ENCODE results near the gene SHC4. TPM values are rescaled to one million over a fixed set of nuclear protein-coding genes. Genes with fewer than 3 reads are reported as not detected.

Gene SHC4
- total and polyA plus RNA-seq, 9 of the 15 experiments (the other 6 are each of a cell fraction or from before 2014, with no cell fraction given), result 0.43 to 1.2 (median 0.67) TPM

- FAIRE-seq (peak; percentile 78), ATAC-seq (peak; percentile 73), DNase-seq (ENCODE audit: extremely low read depth in 1 of 4, low spot score in 3 of 4) (peak in 1 of 4 experiments; percentile 45)
- H3K9me3 ChIP-seq (replicated peaks; ENCODE audit: control insufficient read depth, insufficient read depth, low read depth, low read length), result no peaks in the 10 kb centered on the region
- H3K36me3 ChIP-seq (ENCODE audit: control insufficient read depth, insufficient read depth, low read length), result no peaks in the 10 kb centered on the region
- intact Hi-C loops (cut with micrococcal nuclease) (no loop called here), in situ Hi-C loops (cut with MboI) (no loop called here)
- peak overlapping the region; percentile 94 for H2AFZ ChIP-seq (ENCODE audit: low read depth, low read length)
- peak overlapping the region; percentile 78 for H3K4me2 ChIP-seq (ENCODE audit: insufficient read depth, low read length)
- ChIA-PET CTCF (ENCODE audit: low intra/inter-chr PET ratio) (no interaction called here), POLR2A (interaction anchor here (0.9 to 3.2 kb wide), 5 partner anchors 10 to 76 kb away, joined by 3 to 15 read pairs (median 8); partner anchors contain the start of gene EID1)
- no peaks in the 10 kb centered on the region for H3K79me2 ChIP-seq (ENCODE audit: control insufficient read depth, insufficient read depth, low read length)
- no peaks in the 10 kb centered on the region for H4K20me1 ChIP-seq (replicated peaks; ENCODE audit: control insufficient read depth, insufficient read depth, low read length)
- 10% methylated on average over 10 of the region's 10 CpGs for WGBS (ENCODE audit: insufficient coverage, low coverage, missing lambda C conversion rate)
- TF ChIP-seq SAFB (IDR thresholded peaks at IDR 0.05; ENCODE audit: borderline replicate concordance, low read depth, low read length), result no peak
- TF ChIP-seq VEZF1 (CRISPR knock-in tag; IDR thresholded peaks at IDR 0.05), result 0 out of 2 replicates have a peak, but pooled peaks have one; percentile 7
- peak overlapping the region; percentile 29; the same call in 1 of the 3 replicates for H3K27ac ChIP-seq (ENCODE audit: extremely low read depth, low read depth, low read length)
- peak overlapping the region; percentile 4; the same call in 1 of the 2 replicates for H3K4me3 ChIP-seq
- no TSS peak for BruUV-seq (replicated peaks)
- H3K9ac ChIP-seq (ENCODE audit: insufficient read depth in 1 of 2, low read depth in 2 of 2, low read length in 2 of 2), result peak overlapping the region; percentile 30 to 58; a peak in 3 of 4 replicates
- no peaks in the 10 kb centered on the region for H3K9me1 ChIP-seq (ENCODE audit: control insufficient read depth, insufficient read depth, low read length)
- peaks cover 0 to 8% of the 10 kb centered on the region in 2 experiments; a peak in 1 of 5 replicates for H3K4me1 ChIP-seq (replicated peaks in 1 of 2; ENCODE audit: control insufficient read depth in 2 of 2, insufficient read depth in 2 of 2, low read length in 2 of 2)
- no peaks in the 10 kb centered on the region for H3K27me3 ChIP-seq (ENCODE audit: control insufficient read depth in 2 of 2, insufficient read depth in 2 of 2, low read length in 2 of 2)
Observed at GRCh38 chr15:48890375-48890972, 73.2 kb downstream of the SHC4 start.

All from K562 (cell line).